ENCODE data around the gene MSH5. TPM values are rescaled to one million over a fixed set of nuclear protein-coding genes. Genes with fewer than 3 reads are reported as not detected.
A peak's percentile ranks its signal among the peaks of the same experiment; 100 is the strongest.

The MSH5 gene
- total and polyA plus RNA-seq, 9 of the 15 experiments (the other 6 are each of a cell fraction or from before 2014, with no cell fraction given): 12.5 to 104 (median 46.6) TPM

DNA sequence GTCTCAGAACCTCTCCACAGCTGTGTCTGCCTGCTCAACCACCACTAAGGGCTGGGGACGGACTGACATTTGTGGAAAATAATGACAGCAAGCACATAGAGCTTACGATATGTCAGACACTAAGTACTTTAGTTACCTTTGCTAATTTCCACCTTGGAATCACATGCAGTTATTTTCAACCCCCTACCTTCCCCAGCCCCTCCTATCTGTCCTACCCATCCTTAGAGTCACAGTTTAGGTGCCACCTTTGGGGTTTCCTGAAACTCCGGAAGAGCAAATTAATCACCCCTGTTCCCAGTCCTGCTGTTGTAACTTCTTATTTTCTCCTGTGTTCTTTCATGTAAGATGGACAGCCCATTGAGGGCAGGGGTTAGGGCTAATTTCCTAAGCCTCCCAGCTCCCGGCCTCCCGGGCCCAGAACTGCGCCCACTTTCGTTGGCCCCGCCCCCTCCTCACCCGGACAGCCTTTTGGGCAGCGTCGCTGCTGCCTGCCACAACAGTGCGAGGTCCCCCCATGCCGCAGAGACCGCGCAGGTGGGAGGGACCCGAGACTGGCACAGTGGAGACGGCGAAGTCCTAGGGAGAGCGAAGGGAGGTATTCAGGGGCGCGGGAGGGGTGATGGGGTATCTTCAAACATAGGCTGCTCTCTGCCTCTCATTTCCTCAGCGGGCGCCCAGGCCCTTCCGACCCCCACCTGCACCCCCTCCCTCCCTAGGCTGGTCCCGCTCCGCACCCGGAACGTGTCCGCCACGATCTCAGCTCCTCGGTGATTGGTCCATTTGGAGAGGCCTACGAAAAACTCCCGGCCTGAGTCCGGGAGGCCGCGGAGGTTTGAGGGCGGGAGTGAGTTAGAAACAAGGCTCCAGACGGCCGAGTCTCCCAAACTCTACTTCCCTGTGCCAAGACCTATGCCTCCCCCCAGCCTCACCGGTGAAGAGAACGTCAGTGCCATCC, 11.8 kb upstream of the MSH5 start:
- H3K27ac ChIP-seq (ENCODE audit: extremely low read depth, low read depth, low read length): peak overlapping the region; percentile 64
- peaks cover 5% of the 10 kb centered on the region for H3K9me1 ChIP-seq (ENCODE audit: control insufficient read depth, insufficient read depth, low read length)
- in situ Hi-C loops (cut with MboI) (no loop called here), intact Hi-C loops (cut with micrococcal nuclease) (loop anchor here (2.0 kb wide), 1 partner anchor 99 kb away; the partner anchor contains the start of gene HSPA1B)
- no TSS peak for BruUV-seq (replicated peaks)
- H3K36me3 ChIP-seq (ENCODE audit: control insufficient read depth, insufficient read depth, low read length): peaks cover 55% of the 10 kb centered on the region
- no peak for ATAC-seq
- no peaks in the 10 kb centered on the region for H3K27me3 ChIP-seq (ENCODE audit: control insufficient read depth in 2 of 2, insufficient read depth in 2 of 2, low read length in 2 of 2)
- FAIRE-seq: peak; percentile 82
- 94% methylated on average over 39 of the region's 41 CpGs for WGBS (ENCODE audit: insufficient coverage, low coverage, missing lambda C conversion rate)
- peaks cover 44 to 69% of the 10 kb centered on the region in 2 experiments for H3K4me1 ChIP-seq (replicated peaks in 1 of 2; ENCODE audit: control insufficient read depth in 2 of 2, insufficient read depth in 2 of 2, low read length in 2 of 2)
- H3K9me3 ChIP-seq (replicated peaks; ENCODE audit: control insufficient read depth, insufficient read depth, low read depth, low read length): no peaks in the 10 kb centered on the region
- H3K4me3 ChIP-seq: no peak overlapping the region
- no peaks in the 10 kb centered on the region for H4K20me1 ChIP-seq (replicated peaks; ENCODE audit: control insufficient read depth, insufficient read depth, low read length)
- peak overlapping the region; percentile 71 for H2AFZ ChIP-seq (ENCODE audit: low read depth, low read length)
- peak overlapping the region; percentile 38 to 82 for H3K9ac ChIP-seq (ENCODE audit: insufficient read depth in 1 of 2, low read depth in 2 of 2, low read length in 2 of 2)
- peak overlapping the region; percentile 37 for H3K4me2 ChIP-seq (ENCODE audit: insufficient read depth, low read length)
- H3K79me2 ChIP-seq (ENCODE audit: control insufficient read depth, insufficient read depth, low read length): peaks cover 25% of the 10 kb centered on the region
- CTCF ChIA-PET (ENCODE audit: low intra/inter-chr PET ratio): interaction anchor here (2.0 kb wide), 1 partner anchor 42 kb away, joined by 18 read pairs; no protein-coding TSS in a partner anchor
- DNase-seq (ENCODE audit: extremely low read depth in 1 of 4, low spot score in 3 of 4): no peak
- POLR2A ChIA-PET: interaction anchor here (0.5 to 15.0 kb wide), 23 partner anchors 7 to 376 kb away, joined by 3 to 236 read pairs (median 3); partner anchors contain the start of genes ABHD16A, BAG6, C6orf47 and CLIC1
- TF ChIP-seq KLF6 (CRISPR knock-in tag; IDR thresholded peaks at IDR 0.05; ENCODE audit: borderline replicate concordance) (0 out of 2 replicates have a peak, but pooled peaks have one; percentile 2), SMARCE1 (IDR thresholded peaks at IDR 0.05) (peak; percentile 6; the same call in 1 of the 2 replicates), PTBP1 (IDR thresholded peaks at IDR 0.05; ENCODE audit: low read depth, low read length) (0 out of 2 replicates have a peak, but pooled peaks have one; percentile 5), CEBPG (CRISPR knock-in tag; IDR thresholded peaks at IDR 0.05) (0 out of 2 replicates have a peak, but pooled peaks have one; percentile 6), CEBPG (tag; conservative IDR thresholded peaks at IDR 0.05 in 1 of 2, IDR thresholded peaks at IDR 0.05 in 1 of 2) (no peak), CTBP1 (IDR thresholded peaks at IDR 0.05; ENCODE audit: borderline replicate concordance) (0 out of 2 replicates have a peak, but pooled peaks have one; percentile 9), FOXA3 (CRISPR knock-in tag; conservative IDR thresholded peaks at IDR 0.05 in 1 of 2, IDR thresholded peaks at IDR 0.05 in 1 of 2) (0 out of 4 replicates have a peak, but pooled peaks of 1 of the 2 experiments have one; percentile 59), ZNF79 (CRISPR knock-in tag; IDR thresholded peaks at IDR 0.05; ENCODE audit: low read depth) (0 out of 2 replicates have a peak, but pooled peaks have one; percentile 21), HDAC1 (IDR thresholded peaks at IDR 0.05) (peak in 1 of 2 experiments; percentile 6; a peak in 1 of 4 replicates), RBM22 (IDR thresholded peaks at IDR 0.05; ENCODE audit: low read depth, low read length, poor library complexity, severe bottlenecking) (peak; percentile 87), PHTF2 (CRISPR knock-in tag; IDR thresholded peaks at IDR 0.05) (no peak), SUPT5H (IDR thresholded peaks at IDR 0.05) (peak; percentile 38; the same call in 1 of the 2 replicates), TCFL5 (CRISPR knock-in tag; conservative IDR thresholded peaks at IDR 0.05) (no peak), FOXP1 (CRISPR knock-in tag; IDR thresholded peaks at IDR 0.05) (peak; percentile 79; the same call in 1 of the 2 replicates), CBX8 (IDR thresholded peaks at IDR 0.05; ENCODE audit: borderline replicate concordance, extremely low read depth, low read depth, low read length, poor library complexity, severe bottlenecking) (no peak)
- TF ChIP-seq, protein P1, sequence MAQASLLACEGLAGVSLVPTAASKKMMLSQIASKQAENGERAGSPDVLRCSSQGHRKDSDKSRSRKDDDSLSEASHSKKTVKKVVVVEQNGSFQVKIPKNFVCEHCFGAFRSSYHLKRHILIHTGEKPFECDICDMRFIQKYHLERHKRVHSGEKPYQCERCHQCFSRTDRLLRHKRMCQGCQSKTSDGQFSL (CRISPR knock-in tag; IDR thresholded peaks at IDR 0.05): 0 out of 2 replicates have a peak, but pooled peaks have one; percentile 67
- TF ChIP-seq, protein P1 (tag; IDR thresholded peaks at IDR 0.05): no peak
- TF ChIP-seq, protein P2, sequence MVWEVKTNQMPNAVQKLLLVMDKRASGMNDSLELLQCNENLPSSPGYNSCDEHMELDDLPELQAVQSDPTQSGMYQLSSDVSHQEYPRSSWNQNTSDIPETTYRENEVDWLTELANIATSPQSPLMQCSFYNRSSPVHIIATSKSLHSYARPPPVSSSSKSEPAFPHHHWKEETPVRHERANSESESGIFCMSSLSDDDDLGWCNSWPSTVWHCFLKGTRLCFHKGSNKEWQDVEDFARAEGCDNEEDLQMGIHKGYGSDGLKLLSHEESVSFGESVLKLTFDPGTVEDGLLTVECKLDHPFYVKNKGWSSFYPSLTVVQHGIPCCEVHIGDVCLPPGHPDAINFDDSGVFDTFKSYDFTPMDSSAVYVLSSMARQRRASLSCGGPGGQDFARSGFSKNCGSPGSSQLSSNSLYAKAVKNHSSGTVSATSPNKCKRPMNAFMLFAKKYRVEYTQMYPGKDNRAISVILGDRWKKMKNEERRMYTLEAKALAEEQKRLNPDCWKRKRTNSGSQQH (CRISPR knock-in tag; IDR thresholded peaks at IDR 0.05): peak; percentile 35; the same call in 1 of the 2 replicates
